Glomerular visceral epithelial cell (primary cell): Measurements from ENCODE around the gene GOLGA6L26.
"Not testable (repeated sequence)": the region's sequence is repeated elsewhere in the genome, so short reads cannot be mapped to it uniquely, and the experiment has no call there.

Source experiments
- DNase-seq: peaks from one replicate; pipeline ENCODE4 v3.0.0-alpha.2; 2016; ENCODE audit errors: extremely low spot score

GOLGA6L26 gene

GRCh38 chr15:23334096-23334495, at the start of gene GOLGA6L26:
TSS of gene GOLGA6L26 (minus strand) at chr15:23334196. CDS start at chr15:23334135, 61 bp downstream.
- DNase-seq, result not testable (repeated sequence)

- DNase-seq, result not testable (repeated sequence)
Measured at GRCh38 chr15:23381192-23381591, 47.2 kb upstream of the GOLGA6L26 start.

GRCh38 chr15:23380700-23381099, 46.7 kb upstream of the GOLGA6L26 start:
- DNase-seq, result not testable (repeated sequence)

- DNase-seq, result not testable (repeated sequence)
Measured at GRCh38 chr15:23378946-23379345, 45.0 kb upstream of the GOLGA6L26 start.

- not testable (repeated sequence) for DNase-seq
Measured at GRCh38 chr15:23374226-23374625, 40.2 kb upstream of the GOLGA6L26 start.

GRCh38 chr15:23372891-23373600, 39.0 kb upstream of the GOLGA6L26 start:
- DNase-seq, result not testable (repeated sequence)

GRCh38 chr15:23372284-23372683, 38.3 kb upstream of the GOLGA6L26 start:
- DNase-seq, result no peak

GRCh38 chr15:23371868-23372267, 37.9 kb upstream of the GOLGA6L26 start:
- DNase-seq, result not testable (repeated sequence)

GRCh38 chr15:23371134-23371533, 37.1 kb upstream of the GOLGA6L26 start:
- DNase-seq, result not testable (repeated sequence)

- DNase-seq, result no peak
Measured at GRCh38 chr15:23370578-23370977, 36.6 kb upstream of the GOLGA6L26 start.

GRCh38 chr15:23364261-23364660, 30.3 kb upstream of the GOLGA6L26 start:
- not testable (repeated sequence) for DNase-seq

- DNase-seq, result not testable (repeated sequence)
Measured at GRCh38 chr15:23362622-23363021, 28.6 kb upstream of the GOLGA6L26 start.

GRCh38 chr15:23354448-23354847, 20.5 kb upstream of the GOLGA6L26 start, which contains the start of gene GOLGA8S:
TSS of gene GOLGA8S (plus strand) at chr15:23354748. CDS start at chr15:23354810, 62 bp downstream.
- not testable (repeated sequence) for DNase-seq

GRCh38 chr15:23311233-23311632, 22.8 kb downstream of the GOLGA6L26 start:
- not testable (repeated sequence) for DNase-seq

GRCh38 chr15:23305921-23306320, 28.1 kb downstream of the GOLGA6L26 start:
- not testable (repeated sequence) for DNase-seq

GRCh38 chr15:23304805-23305204, 29.2 kb downstream of the GOLGA6L26 start:
- not testable (repeated sequence) for DNase-seq

GRCh38 chr15:23304267-23304666, 29.7 kb downstream of the GOLGA6L26 start:
- not testable (repeated sequence) for DNase-seq

GRCh38 chr15:23303654-23304053, 30.3 kb downstream of the GOLGA6L26 start:
- DNase-seq, result peak; percentile 43

GRCh38 chr15:23303246-23303645, 30.8 kb downstream of the GOLGA6L26 start:
- not testable (repeated sequence) for DNase-seq
